GM21447 (cell line): ENCODE data around the gene SPATA2L.

ENCODE experiments used
- ATAC-seq: cut with Tn5 transposase; IDR thresholded peaks from one replicate; pipeline ENCODE4 v1.9.1; 2021; ENCODE audit not compliant: unreplicated experiment

The SPATA2L gene

GRCh38 chr16:89701425-89702406 is at the start of gene SPATA2L:
SPATA2L (minus strand) TSS chr16:89701705; CDS start chr16:89701232, 473 bp downstream.
- peak; percentile 64 for ATAC-seq

DNA sequence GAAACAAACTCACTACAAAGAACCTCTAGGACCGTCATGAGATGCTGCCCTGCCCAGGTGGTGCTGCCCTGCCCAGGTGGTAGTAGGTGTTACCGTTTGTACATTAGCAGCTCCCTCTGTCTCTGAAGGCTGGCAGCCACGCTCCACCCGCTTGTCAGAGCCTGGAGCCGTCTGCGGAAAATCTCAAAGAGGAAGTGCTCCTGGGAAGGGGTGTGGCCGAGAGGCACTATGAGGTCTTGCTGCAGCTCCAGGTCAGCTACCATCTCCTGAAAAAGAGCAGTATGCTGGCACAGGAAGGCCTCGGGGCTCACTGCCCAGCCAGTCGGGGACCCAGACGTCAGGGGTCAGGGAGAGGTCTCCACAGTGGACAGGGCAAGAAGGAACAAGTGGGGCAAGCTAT is 48.1 kb upstream of the SPATA2L start:
- ATAC-seq: no peak

DNA sequence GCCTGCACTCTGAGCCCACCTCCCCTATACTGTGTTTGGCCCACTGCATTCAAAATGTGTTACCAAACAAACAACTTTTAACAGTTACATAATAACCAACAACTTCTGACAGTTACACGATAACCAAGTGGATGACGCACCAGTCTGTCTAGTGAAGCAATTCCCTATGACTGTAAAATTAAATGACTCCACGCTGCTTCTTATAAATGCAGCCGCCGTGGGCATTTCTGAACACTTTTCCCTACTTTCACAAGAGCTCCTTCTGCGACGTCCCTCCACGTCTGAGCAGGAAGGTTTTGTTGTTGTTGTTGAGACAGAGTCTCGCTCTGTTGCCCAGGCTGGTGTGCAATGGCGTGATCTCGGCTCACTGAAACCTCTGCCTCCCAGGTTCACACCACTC is 47.4 kb upstream of the SPATA2L start:
- ATAC-seq: no peak

- no peak for ATAC-seq
These were observed 46.6 kb upstream of the SPATA2L start for GRCh38 chr16:89748076-89748475.

DNA sequence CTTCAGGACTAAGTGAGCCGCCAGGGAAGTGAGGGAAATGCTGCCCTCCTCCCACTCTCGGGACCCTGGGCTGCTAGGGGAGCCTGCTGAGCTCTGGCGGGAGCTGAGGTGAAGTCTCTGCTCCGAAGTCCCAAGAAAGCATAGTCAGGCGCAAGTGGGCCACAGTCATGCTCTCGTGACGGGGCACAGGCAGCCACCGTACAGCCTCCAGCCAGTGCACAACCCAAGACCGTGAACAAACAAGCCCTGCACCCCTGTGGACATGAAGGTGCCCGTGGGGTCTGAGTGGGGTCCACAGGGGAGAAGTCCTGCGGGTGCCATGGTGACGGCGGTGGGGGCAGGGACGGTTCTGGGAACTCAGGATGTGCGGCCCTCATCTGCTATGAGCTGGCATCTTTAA is 44.5 kb upstream of the SPATA2L start:
- ATAC-seq: no peak

GRCh38 chr16:89744813-89745212 is 43.3 kb upstream of the SPATA2L start:
- ATAC-seq: no peak

DNA sequence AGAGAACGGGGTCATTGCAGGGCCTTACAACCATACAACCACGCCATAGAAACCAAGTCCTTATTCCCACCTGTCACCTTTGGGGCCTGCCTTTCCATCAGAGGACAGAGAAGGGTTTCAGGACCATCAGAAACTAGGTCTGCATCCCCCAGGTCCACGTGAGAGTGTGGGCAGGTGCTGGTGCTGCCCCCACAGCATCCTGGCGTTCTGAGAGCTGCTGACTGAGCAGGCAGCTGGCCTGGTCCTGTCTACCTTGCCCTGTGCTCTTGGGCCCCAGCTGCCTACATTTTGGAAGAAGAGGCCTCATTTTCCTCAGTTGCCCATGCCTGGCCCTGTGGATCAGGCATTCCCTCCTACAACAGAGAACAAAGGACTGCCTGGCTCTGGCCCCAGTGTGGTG is 41.4 kb upstream of the SPATA2L start:
- no peak for ATAC-seq

- no peak for ATAC-seq
These were observed 40.0 kb upstream of the SPATA2L start for GRCh38 chr16:89741342-89742014.

DNA sequence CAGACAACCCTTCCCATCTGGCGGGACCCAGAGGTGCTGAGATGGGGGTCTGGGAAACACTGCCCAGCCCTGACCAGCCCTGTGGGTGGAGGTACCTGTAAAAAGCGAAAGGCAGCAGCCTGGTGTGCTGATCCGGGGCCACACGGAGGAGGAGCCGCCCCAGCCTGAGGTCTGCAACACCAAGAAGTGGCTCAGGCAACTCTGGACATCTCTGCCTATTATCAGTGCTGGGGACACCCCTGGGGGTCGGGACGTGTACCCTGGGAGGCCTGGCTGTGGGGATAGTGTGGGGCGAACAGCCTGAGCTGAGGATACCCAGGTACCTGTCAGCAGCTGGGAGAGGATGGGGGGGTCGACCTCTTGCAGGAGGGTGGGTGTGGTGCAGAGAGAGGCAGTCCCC is 37.9 kb upstream of the SPATA2L start:
- ATAC-seq: no peak

DNA sequence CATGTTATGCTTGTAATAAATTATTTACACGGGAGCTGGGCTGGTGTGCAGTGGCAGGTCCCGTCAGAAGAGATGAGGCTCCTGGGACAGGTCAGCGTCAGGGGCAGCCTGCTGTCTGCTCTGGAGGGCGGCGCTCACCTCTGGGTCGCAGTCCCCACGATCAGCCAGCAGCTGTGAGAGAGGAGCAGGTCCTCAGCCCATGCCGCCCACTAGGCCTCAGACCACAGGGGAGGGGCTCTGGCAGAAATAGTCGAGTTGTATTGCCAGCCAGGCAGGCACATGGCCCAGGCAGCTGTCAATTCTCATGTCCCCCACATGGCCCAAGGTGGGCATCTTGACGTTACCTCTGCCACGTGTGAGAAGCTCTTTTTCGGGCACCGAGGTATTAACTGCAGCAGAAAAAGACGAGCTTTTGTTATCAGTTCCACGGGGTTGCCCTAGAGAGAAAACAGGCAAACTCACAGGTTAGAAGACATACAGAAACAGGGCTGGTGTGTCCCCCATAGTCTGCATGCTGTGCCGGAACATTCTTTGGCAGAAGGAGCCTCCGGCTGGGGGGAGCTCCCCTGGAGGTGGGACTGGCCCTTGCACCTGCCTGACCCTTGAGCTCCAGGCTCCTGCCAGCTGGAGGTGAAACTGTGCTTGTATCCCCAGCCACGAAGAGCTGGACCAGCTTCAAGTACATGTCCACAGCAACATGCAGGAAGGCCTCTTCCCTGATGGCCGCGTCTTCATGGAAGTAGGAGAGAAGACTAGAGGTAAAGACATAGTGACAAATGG is 37.2 kb upstream of the SPATA2L start:
- no peak for ATAC-seq

DNA sequence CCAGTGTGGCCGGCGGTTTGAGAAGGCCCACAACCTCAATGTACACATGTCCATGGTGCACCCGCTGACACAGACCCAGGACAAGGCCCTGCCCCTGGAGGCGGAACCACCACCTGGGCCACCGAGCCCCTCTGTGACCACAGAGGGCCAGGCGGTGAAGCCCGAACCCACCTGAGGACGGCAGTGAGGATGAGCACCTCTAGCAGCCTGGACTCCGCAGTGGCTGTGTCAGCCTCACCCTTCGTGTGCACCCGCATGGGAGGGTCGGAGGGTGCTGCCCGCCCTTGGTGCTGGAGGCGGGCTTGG is 36.5 kb upstream of the SPATA2L start:
- no peak for ATAC-seq

DNA sequence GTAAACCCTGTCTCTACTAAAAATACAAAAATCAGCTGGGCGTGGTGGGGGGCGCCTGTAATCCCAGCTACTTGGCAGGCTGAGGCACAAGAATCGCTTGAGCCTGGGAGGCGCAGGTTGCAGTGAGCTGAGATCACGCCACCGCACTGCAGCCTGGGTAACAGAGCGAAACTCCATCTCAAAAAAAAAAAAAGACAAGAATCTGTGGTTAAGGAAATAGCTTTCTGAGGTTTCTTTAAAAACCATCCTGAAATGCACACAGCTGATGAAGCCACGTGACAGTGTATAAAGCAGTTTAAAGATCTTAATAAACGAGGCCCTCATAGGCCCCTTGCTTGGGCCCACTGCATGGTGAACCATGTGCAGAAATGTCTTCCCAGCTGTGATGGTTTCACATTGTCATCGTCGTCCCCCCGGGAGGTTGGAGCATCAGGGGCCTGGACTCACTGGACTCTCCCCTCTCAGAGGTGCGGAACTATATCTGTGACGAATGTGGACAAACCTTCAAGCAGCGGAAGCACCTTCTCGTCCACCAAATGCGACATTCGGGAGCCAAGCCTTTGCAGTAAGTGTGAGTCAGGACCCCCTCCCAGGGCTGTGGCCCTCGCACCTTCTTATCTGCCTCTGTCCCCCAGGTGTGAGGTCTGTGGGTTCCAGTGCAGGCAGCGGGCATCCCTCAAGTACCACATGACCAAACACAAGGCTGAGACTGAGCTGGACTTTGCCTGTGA is 36.0 kb upstream of the SPATA2L start:
- ATAC-seq: no peak

- no peak for ATAC-seq
These were observed 35.0 kb upstream of the SPATA2L start for GRCh38 chr16:89736554-89736953.

DNA sequence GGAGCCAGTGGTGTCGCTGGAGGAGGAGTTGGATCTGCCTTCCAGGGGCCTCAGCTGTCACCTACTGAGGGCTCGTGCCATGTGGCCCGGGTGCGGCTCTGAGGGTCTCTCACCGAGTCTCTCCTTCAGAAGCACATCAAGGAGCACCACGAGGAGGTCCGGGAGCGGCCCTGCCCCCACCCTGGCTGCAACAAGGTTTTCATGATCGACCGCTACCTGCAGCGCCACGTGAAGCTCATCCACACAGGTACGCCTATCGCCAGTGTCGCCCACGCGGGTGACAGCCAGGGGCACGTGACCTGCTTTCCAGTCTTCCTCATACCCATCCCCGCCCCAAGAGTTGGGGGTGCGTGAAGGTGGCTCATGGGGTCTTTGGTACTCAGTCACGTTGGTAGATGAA is 32.3 kb upstream of the SPATA2L start:
- ATAC-seq: no peak

DNA sequence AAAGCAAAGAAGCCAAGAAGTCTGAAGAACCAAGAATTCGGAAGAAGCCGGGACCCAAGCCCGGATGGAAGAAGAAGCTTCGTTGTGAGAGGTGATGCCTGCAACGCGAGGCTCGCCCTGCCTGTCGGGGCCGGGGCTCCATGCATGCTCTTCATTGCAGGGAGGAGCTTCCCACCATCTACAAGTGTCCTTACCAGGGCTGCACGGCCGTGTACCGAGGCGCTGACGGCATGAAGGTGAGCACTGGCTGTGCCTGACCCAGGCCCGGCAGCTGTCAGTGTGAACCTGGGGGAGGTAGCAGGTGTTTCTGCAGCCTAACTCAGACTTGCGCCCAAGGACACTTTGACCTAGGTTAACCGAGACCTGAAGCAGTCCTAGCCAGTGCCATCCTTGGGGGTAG is 31.8 kb upstream of the SPATA2L start:
- ATAC-seq: no peak

GRCh38 chr16:89732918-89733242 is 31.4 kb upstream of the SPATA2L start:
- no peak for ATAC-seq

GRCh38 chr16:89732142-89732917 is 30.8 kb upstream of the SPATA2L start:
- no peak for ATAC-seq

- ATAC-seq: no peak
These were observed 29.2 kb upstream of the SPATA2L start for GRCh38 chr16:89730610-89731234.

- no peak for ATAC-seq
These were observed 28.5 kb upstream of the SPATA2L start for GRCh38 chr16:89729863-89730593.
